GM18870 (cell line): ENCODE measurements around the gene PDE6D.

Experiments used
- ATAC-seq: cut with Tn5 transposase; IDR thresholded peaks from one replicate; pipeline ENCODE4 v1.9.1; 2021; ENCODE audit warnings: moderate library complexity; ENCODE audit not compliant: unreplicated experiment

The PDE6D gene

GRCh38 chr2:231708773-231709635, 72.1 kb downstream of the PDE6D start:
- no peak for ATAC-seq

GRCh38 chr2:231707927-231708772, 72.9 kb downstream of the PDE6D start, which contains the start of gene PTMA:
PTMA (plus strand) TSS chr2:231708525; CDS start chr2:231708707, 182 bp downstream.
- ATAC-seq = peak; percentile 45

GRCh38 chr2:231707625-231707926, 73.5 kb downstream of the PDE6D start:
- no peak for ATAC-seq

GRCh38 chr2:231706731-231707624, 74.1 kb downstream of the PDE6D start:
- ATAC-seq = peak; percentile 61

- no peak for ATAC-seq
These were observed 77.1 kb downstream of the PDE6D start for GRCh38 chr2:231704017-231704416.

GRCh38 chr2:231701456-231702373, 79.4 kb downstream of the PDE6D start:
- ATAC-seq = no peak

GRCh38 chr2:231699006-231699405, 82.1 kb downstream of the PDE6D start:
- ATAC-seq = no peak

GRCh38 chr2:231696004-231696367, 85.1 kb downstream of the PDE6D start:
- no peak for ATAC-seq

- no peak for ATAC-seq
These were observed 87.1 kb downstream of the PDE6D start for GRCh38 chr2:231693956-231694355.

GRCh38 chr2:231692847-231693246, 88.2 kb downstream of the PDE6D start:
- ATAC-seq = no peak

- no peak for ATAC-seq
These were observed 89.8 kb downstream of the PDE6D start for GRCh38 chr2:231691251-231691772.

- ATAC-seq = no peak
These were observed 91.8 kb downstream of the PDE6D start for GRCh38 chr2:231689124-231689893.

- ATAC-seq = no peak
These were observed 92.4 kb downstream of the PDE6D start for GRCh38 chr2:231688719-231689118.

- ATAC-seq = no peak
These were observed 93.1 kb downstream of the PDE6D start for GRCh38 chr2:231687961-231688360.

- ATAC-seq = no peak
These were observed 93.8 kb downstream of the PDE6D start for GRCh38 chr2:231687133-231687852.

- no peak for ATAC-seq
These were observed 94.6 kb downstream of the PDE6D start for GRCh38 chr2:231686192-231687100.
